NCI-H2171 treated with DMSO at 0.1 percent for 48 hours (cell line): ENCODE measurements around the gene TMIGD1.
"Not testable (repeated sequence)": the region's sequence is repeated elsewhere in the genome, so short reads cannot be mapped to it uniquely, and the experiment has no call there.

ENCODE experiments used
- DNase-seq: peaks from one replicate; lab custom pipeline; 2025; lab: John Stamatoyannopoulos, UW

Gene TMIGD1

GRCh38 chr17:30358055-30358760 is 24.4 kb upstream of the TMIGD1 start:
- DNase-seq: no peak

- DNase-seq: no peak
These were observed 23.6 kb upstream of the TMIGD1 start for GRCh38 chr17:30357476-30357875.

- no peak for DNase-seq
These were observed 20.8 kb upstream of the TMIGD1 start for GRCh38 chr17:30354701-30355100.

GRCh38 chr17:30352240-30352814 is 18.5 kb upstream of the TMIGD1 start:
- DNase-seq: no peak

- no peak for DNase-seq
These were observed 17.9 kb upstream of the TMIGD1 start for GRCh38 chr17:30351735-30352134.

- not testable (repeated sequence) for DNase-seq
These were observed 17.4 kb upstream of the TMIGD1 start for GRCh38 chr17:30351263-30351662.

- DNase-seq: no peak
These were observed 15.4 kb upstream of the TMIGD1 start for GRCh38 chr17:30349252-30349651.

- no peak for DNase-seq
These were observed 13.6 kb upstream of the TMIGD1 start for GRCh38 chr17:30347488-30347887.

GRCh38 chr17:30346221-30346795 is 12.5 kb upstream of the TMIGD1 start:
- DNase-seq: no peak

- no peak for DNase-seq
These were observed 11.7 kb upstream of the TMIGD1 start for GRCh38 chr17:30345527-30346075.

- DNase-seq: no peak
These were observed 11.2 kb upstream of the TMIGD1 start for GRCh38 chr17:30345089-30345433.

- DNase-seq: no peak
These were observed 10.6 kb upstream of the TMIGD1 start for GRCh38 chr17:30344283-30345088.

- no peak for DNase-seq
These were observed 9.9 kb upstream of the TMIGD1 start for GRCh38 chr17:30343796-30344195.

- not testable (repeated sequence) for DNase-seq
These were observed 9.4 kb upstream of the TMIGD1 start for GRCh38 chr17:30343244-30343643.

- DNase-seq: no peak
These were observed 7.9 kb upstream of the TMIGD1 start for GRCh38 chr17:30341703-30342249.

- DNase-seq: no peak
These were observed 7.0 kb upstream of the TMIGD1 start for GRCh38 chr17:30340801-30341356.

GRCh38 chr17:30339086-30339485 is 5.2 kb upstream of the TMIGD1 start:
- DNase-seq: no peak

- no peak for DNase-seq
These were observed 3.6 kb upstream of the TMIGD1 start for GRCh38 chr17:30337393-30337999.

GRCh38 chr17:30336369-30337171 is 2.7 kb upstream of the TMIGD1 start:
- DNase-seq: peak; percentile 95

- DNase-seq: no peak
These were observed 564 bp upstream of the TMIGD1 start for GRCh38 chr17:30334421-30334820.
